ENCODE results near the gene CNBP. TPM values are rescaled to one million over a fixed set of nuclear protein-coding genes. Genes with fewer than 3 reads are reported as not detected.

Gene CNBP
- total and polyA plus RNA-seq, 2 of the 13 experiments (the other 11 are each of a cell fraction or from before 2014, with no cell fraction given) = 282 to 354 TPM

DNA sequence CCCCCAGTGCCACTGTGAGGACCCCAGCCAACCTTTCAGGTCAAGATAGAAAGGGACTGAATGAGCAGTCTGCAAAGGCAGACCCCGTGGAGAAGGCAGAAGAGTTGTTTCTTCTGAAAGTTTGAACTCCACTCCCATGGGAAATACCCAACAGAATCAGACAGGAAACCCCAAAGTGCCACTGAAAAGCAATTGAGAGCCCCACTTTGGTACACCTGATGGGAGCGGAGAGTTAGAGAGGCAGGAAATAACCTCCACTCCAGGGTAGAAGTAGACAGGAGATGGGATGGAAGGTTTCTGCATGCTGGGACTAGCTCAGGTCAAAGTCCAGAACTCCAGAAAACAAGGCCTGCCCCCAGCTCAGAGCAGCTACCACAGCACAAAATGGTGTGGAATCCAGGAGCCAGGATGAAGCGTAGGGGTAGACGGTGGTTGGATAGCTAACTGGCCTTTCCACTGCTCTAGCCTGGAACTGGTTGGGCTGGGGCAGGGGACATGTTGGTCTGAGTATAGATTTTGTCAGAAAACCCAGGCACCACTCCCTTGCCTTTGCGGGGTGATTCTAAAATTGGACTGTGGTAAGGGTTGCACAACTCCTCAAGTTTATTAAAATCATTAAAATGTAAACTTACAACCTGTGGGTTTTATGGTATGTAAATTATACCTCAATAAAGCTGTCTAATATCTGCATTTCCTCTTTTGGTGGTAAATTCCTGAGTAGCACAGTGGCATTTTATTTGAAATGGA lies 60.2 kb downstream of the CNBP start (continued):
- TF ChIP-seq HMG20A (CRISPR knock-in tag; IDR thresholded peaks at IDR 0.05; ENCODE audit: borderline replicate concordance) (no peak; the same call in 1 of the 2 replicates), ZC3H13 (CRISPR knock-in tag; IDR thresholded peaks at IDR 0.05) (peak; percentile 17; the same call in 1 of the 2 replicates), ATF1 (CRISPR knock-in tag; IDR thresholded peaks at IDR 0.05) (no peak), ZNF678 (CRISPR knock-in tag; IDR thresholded peaks at IDR 0.05) (no peak), TMF1 (CRISPR knock-in tag; IDR thresholded peaks at IDR 0.05; ENCODE audit: low read depth) (no peak), ZNF101 (CRISPR knock-in tag; IDR thresholded peaks at IDR 0.05; ENCODE audit: borderline replicate concordance, low read depth) (no peak), ZFP37 (CRISPR knock-in tag; IDR thresholded peaks at IDR 0.05; ENCODE audit: borderline replicate concordance) (no peak), KLF12 (CRISPR knock-in tag; IDR thresholded peaks at IDR 0.05; ENCODE audit: borderline replicate concordance) (no peak), IKZF4 (CRISPR knock-in tag; IDR thresholded peaks at IDR 0.05; ENCODE audit: borderline replicate concordance, low read depth, not compliant biosample characterization) (no peak), ZNF225 (CRISPR knock-in tag; IDR thresholded peaks at IDR 0.05) (no peak), SMARCC2 (IDR thresholded peaks at IDR 0.05) (no peak), SMAD1 (CRISPR knock-in tag; IDR thresholded peaks at IDR 0.05; ENCODE audit: borderline replicate concordance, low read depth) (no peak), ZNF143 (CRISPR knock-in tag; IDR thresholded peaks at IDR 0.05) (no peak), ZNF619 (CRISPR knock-in tag; IDR thresholded peaks at IDR 0.05) (no peak), KMT2A (CRISPR knock-in tag; IDR thresholded peaks at IDR 0.05) (no peak), RAD21 (CRISPR knock-in tag; IDR thresholded peaks at IDR 0.05) (no peak), ZNF790 (CRISPR knock-in tag; IDR thresholded peaks at IDR 0.05; ENCODE audit: borderline replicate concordance) (no peak), ZNF780A (CRISPR knock-in tag; IDR thresholded peaks at IDR 0.05) (no peak), ZNF296 (CRISPR knock-in tag; conservative IDR thresholded peaks at IDR 0.05) (no peak), ZNF777 (CRISPR knock-in tag; IDR thresholded peaks at IDR 0.05) (no peak), NFE2 (CRISPR knock-in tag; IDR thresholded peaks at IDR 0.05) (no peak), CEBPG (CRISPR knock-in tag; IDR thresholded peaks at IDR 0.05) (peak; percentile 21)
- TF ChIP-seq, protein P1, sequence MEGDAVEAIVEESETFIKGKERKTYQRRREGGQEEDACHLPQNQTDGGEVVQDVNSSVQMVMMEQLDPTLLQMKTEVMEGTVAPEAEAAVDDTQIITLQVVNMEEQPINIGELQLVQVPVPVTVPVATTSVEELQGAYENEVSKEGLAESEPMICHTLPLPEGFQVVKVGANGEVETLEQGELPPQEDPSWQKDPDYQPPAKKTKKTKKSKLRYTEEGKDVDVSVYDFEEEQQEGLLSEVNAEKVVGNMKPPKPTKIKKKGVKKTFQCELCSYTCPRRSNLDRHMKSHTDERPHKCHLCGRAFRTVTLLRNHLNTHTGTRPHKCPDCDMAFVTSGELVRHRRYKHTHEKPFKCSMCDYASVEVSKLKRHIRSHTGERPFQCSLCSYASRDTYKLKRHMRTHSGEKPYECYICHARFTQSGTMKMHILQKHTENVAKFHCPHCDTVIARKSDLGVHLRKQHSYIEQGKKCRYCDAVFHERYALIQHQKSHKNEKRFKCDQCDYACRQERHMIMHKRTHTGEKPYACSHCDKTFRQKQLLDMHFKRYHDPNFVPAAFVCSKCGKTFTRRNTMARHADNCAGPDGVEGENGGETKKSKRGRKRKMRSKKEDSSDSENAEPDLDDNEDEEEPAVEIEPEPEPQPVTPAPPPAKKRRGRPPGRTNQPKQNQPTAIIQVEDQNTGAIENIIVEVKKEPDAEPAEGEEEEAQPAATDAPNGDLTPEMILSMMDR (CRISPR knock-in tag; IDR thresholded peaks at IDR 0.05) = peak; percentile 9; the same call in 1 of the 2 replicates
- TF ChIP-seq, protein P2, sequence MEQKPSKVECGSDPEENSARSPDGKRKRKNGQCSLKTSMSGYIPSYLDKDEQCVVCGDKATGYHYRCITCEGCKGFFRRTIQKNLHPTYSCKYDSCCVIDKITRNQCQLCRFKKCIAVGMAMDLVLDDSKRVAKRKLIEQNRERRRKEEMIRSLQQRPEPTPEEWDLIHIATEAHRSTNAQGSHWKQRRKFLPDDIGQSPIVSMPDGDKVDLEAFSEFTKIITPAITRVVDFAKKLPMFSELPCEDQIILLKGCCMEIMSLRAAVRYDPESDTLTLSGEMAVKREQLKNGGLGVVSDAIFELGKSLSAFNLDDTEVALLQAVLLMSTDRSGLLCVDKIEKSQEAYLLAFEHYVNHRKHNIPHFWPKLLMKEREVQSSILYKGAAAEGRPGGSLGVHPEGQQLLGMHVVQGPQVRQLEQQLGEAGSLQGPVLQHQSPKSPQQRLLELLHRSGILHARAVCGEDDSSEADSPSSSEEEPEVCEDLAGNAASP (CRISPR knock-in tag; IDR thresholded peaks at IDR 0.05; ENCODE audit: borderline replicate concordance) = no peak; the same call in 1 of the 2 replicates
- TF ChIP-seq, protein P3, sequence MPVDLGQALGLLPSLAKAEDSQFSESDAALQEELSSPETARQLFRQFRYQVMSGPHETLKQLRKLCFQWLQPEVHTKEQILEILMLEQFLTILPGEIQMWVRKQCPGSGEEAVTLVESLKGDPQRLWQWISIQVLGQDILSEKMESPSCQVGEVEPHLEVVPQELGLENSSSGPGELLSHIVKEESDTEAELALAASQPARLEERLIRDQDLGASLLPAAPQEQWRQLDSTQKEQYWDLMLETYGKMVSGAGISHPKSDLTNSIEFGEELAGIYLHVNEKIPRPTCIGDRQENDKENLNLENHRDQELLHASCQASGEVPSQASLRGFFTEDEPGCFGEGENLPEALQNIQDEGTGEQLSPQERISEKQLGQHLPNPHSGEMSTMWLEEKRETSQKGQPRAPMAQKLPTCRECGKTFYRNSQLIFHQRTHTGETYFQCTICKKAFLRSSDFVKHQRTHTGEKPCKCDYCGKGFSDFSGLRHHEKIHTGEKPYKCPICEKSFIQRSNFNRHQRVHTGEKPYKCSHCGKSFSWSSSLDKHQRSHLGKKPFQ (CRISPR knock-in tag; IDR thresholded peaks at IDR 0.05; ENCODE audit: insufficient replicate concordance) = no peak
- TF ChIP-seq, protein P4, sequence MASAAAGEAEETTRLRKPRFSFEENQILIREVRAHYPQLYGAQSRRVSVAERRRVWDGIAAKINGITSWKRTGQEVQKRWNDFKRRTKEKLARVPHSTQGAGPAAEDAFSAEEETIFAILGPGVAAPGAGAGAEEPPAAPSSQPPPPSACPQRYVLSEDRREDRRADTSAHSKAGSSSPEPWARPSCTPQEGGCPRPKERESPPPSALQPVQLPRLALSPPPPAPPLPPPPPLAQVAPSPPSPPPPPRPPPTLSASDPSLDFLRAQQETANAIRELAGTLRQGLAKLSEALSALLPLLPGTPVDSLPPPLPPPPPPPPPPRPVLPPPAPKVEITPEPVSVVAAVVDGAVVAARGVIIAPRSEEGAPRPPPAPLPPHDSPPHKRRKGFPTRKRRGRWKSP (CRISPR knock-in tag; IDR thresholded peaks at IDR 0.05) = no peak; the same call in 1 of the 2 replicates

Data from HepG2 (cell line).